ENCODE measurements around the gene NDUFAF2.
"Not testable (repeated sequence)": the region's sequence is repeated elsewhere in the genome, so short reads cannot be mapped to it uniquely, and the experiment has no call there.

Gene NDUFAF2, protein sequence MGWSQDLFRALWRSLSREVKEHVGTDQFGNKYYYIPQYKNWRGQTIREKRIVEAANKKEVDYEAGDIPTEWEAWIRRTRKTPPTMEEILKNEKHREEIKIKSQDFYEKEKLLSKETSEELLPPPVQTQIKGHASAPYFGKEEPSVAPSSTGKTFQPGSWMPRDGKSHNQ

DNA sequence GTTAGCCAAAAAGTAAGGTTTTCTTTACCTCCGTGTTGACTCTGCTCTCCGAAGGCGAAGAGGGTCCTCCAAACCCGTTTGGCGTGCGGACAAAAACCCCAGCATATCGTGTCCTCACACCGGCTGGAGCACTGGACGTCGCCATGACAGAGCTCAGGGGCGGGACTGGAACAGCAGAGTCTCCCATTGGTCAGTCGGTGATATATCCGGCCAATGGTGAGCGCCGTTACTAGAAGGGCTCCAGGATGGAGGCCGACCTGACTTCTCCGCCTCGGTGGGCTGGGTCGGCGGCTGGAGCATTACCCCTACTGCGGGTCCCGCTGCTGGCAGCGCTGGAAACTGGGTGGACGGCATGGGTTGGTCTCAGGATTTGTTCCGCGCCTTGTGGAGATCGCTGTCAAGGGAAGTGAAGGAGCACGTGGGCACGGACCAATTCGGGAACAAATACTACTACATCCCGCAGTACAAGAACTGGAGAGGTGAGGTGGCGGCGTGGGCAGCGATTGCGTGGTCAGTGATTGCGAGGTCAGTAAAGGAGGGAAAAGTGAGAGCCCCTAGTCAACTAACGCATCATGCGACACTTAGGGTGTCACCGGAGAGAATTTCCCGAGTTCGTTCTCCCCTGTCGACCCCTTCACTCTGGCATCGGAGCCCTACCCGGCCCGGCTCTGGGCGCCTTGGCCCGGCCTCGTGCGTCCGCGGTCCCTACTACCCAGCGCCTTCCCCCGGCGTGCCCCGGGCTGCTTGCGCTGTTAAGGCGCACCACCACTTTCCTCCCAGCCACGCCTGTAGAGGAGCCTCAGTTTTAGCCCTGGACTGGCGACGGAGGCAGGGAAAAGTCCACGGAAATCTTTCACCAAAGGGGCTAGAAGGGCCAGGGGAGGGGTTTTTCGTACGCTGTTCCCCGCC, at the start of gene NDUFAF2, which contains the start of gene ERCC8:
NDUFAF2 (plus strand) TSS at position 302 of the 909 bp plus-strand sequence; CDS start at position 353, 51 bp downstream.
ERCC8 (minus strand) TSS at position 167 of the 909 bp plus-strand sequence; CDS start at position 105, 62 bp downstream.
- DNase-seq (ENCODE audit: low read depth), result peak; percentile 71

DNA sequence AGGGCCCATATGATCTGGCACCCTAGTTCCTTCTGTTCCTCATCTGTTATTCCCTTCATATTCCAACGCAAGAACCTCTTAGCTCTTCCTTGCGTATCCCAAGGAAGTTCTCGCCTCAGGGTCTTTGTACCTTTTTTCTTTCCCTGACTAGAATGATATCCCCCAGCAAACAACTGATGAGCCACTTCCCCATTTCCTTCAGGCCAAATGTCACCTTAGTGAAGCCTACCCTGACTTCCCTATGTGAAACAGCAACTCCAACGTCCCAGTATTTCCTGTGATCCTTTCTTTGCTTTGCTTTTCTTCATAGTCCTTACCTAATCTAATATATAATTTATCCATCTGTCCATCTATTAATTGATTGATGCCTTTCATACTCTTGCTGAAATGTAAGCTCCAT, 48.0 kb upstream of the NDUFAF2 start:
- DNase-seq (ENCODE audit: low read depth), result no peak

DNA sequence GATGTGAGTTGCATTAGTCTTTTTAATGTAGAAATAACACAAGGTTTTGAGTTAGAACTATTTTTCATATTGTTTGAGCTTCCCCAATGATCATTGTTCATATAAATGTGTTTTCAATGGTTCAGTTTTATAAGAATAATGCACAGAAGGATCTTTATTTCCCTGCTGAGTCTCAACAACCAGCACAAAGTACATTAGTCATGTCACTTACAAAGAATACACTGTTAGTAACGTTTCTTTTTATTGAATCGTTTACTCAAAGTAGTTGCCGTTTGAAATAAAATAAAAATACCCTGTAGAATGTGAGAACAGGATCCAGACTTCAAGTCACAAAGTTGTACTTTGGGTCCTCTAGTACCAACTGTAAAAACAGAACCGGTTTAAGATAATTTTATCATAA, 41.6 kb upstream of the NDUFAF2 start:
- DNase-seq (ENCODE audit: low read depth), result no peak

DNA sequence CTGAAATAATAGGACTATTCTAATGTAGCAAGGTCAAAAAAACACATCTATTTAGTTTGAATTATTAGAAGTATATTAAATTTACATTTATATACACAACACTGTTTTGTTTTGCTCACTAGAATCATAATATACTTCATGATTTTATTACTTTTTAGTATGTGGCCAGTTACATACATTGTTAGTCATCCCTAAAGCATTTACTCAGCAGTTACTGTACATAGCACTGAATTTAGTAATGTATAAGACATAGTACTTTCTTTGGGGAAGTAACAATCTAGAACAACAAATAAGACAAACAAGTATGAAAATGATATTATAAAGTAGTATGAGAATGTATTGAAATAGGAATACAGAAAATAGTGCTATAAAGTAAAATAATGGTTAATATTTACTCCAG, 28.4 kb upstream of the NDUFAF2 start:
- peak; percentile 16 for DNase-seq (ENCODE audit: low read depth)

DNA sequence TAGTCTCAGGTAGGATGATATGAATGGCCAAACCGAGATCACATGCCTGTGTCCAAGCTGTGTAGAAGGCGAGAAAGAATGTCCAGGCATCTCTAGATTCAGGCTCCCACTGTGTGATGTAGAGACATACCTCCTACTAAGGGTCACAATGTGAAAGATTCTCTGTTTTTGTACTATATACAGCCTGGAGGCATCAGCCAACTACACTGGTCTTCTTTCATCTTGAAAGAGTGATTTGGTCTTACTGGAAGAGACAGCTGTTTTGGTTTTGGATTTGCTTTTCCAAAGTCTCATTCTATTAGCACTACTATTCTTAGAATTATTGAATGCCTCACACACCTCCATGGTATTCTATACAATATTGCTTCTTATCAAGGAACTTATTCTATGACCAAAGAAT, 26.5 kb upstream of the NDUFAF2 start:
- no peak for DNase-seq (ENCODE audit: low read depth)

DNA sequence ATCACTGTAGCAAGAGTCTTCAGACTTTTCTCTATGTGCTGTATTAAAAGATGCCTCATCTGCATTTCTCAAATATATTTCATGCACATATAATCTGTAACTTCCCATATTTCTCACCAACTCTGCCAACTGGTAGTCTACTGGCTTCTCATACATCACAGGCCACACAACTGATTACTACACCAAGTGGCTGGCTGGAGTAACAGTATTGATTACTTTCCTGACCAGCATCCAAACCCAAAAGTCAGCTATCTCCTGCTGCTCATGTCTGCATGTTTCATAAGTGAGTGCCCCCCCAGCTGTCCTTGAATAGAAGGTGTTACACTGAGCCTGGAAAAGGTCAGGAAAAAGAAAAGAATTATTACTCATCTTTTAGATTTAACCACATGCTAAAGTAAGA, 17.6 kb upstream of the NDUFAF2 start:
- DNase-seq (ENCODE audit: low read depth), result no peak

DNA sequence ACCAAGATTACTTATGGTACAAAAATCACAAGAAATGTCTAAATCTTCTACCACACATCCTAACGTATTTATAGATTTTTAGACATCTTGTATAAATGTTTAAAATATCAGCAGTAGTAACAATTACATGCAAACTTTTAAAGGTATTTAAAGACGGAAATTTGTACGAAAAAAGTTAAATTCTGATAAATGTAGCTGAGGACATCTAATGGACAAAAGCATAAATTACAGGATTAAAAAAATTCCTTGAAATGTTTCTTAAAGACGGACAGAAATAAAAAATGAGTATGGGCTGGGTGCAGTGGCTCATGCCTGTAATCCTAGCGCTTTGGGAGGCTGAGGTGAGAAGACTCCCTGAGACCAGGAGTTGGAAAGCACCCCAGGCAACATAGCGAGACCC, 16.0 kb upstream of the NDUFAF2 start:
- no peak for DNase-seq (ENCODE audit: low read depth)

DNA sequence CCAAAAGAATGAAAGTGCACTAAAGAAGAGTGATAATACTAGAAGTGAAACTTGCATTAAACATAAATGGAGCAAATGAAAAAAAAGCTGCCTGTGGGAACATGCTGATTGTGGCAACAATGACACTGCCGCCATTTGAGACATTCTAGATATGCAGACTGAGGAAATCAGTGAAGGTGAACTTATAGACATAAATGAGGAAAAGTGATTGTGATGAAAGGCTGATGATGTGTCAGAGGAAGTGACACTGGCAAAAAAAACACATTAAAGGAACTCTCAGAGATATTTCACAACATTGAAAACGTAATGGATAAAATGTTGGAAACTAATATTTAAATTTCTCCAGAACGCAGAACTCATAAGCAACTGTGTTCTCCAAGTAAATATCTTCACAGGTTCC, 1.4 kb upstream of the NDUFAF2 start:
- no peak for DNase-seq (ENCODE audit: low read depth)

DNA sequence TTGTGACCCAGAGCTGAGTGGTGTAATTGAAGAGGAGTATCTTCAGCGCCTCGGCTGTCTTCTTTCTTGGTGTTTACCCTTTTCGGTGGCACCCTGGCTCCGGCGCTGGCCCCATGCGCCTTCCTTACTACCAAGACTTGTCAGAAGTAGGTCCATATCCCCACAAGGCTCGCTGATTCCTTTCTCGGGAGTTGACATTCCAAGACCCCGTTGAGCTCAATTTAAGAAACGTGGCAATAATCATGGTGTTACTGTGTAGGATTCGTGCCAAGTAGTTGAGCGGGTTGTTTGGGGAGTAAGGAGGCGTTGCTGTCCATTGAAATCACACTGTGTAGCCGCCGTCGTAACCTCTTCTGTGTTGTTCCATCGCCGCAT, 795 bp downstream of the NDUFAF2 start:
- peak; percentile 30 for DNase-seq (ENCODE audit: low read depth)

DNA sequence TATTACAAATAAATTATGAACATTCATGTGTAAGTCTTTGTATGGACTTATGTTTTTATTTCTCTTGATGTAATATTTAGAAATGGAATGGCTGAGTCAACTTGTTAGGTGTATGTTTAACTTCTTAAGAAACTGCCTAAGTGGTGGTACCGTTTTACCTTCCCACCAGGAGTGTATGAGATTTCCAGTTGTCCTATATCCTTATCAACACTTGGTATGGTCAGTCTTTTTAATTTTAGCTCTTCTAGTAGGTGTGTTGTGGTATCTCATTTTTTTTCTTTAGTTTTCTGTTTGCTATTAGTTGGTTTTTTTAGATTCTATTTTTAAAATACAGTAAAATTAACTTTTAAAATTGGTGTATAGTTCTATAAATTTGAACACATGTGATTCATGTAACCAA, 3.7 kb downstream of the NDUFAF2 start:
- DNase-seq (ENCODE audit: low read depth), result no peak

DNA sequence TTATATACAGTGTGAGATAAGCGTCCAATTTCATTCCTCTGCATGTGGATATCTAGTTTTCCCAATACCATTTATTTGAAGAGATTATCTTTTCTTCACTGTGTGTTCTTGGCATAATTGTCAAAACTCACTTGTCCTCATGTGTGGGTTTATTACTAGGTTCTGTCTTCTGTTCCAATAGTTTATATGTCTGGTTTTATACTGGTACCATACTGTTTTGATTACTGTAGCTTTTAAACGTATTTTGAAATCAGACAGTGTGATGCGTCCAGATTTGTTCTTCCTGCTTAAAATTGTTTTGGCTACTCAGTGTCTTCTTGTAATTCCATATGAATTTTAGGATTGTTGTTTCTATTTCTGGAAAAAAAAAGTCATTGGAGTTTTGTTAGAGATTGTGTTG, 10.2 kb downstream of the NDUFAF2 start:
- no peak for DNase-seq (ENCODE audit: low read depth)

DNA sequence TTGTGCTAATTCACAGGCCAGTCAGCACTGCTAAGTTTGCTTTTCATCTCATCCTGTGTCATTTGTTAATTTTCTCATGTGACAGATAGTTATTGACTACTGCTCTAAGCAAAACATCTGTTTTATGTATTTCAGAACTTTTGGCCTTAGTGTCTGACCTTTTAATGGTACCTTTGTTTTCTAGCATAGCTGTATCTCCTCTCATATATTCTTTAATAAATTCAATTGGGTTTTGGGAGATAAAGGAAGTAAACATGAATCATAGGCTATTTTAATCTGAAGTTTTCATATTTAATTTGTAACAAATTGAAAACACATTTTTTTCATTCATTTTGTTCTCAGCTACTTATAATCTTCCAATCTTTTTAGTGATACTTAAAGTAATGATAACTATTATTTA, 13.1 kb downstream of the NDUFAF2 start:
- DNase-seq (ENCODE audit: low read depth), result no peak

DNA sequence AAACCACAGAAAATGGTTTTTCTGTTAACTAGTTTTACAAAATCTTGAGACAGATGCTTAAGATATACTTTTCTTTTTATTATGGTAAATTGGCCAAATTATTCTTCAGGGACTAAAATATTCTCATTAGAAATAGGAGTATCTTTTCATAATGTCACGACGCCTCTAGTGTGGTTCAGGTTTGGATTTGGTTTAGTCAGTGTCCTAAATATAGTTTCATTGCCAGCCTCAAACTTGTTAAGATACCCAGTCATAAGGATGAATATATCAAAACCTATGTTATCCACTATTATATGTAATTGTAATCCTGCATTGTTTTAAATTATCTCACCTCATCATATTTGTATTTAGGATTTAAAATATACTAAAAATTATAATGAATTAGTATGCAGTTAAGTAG, 13.7 kb downstream of the NDUFAF2 start:
- DNase-seq (ENCODE audit: low read depth), result no peak

DNA sequence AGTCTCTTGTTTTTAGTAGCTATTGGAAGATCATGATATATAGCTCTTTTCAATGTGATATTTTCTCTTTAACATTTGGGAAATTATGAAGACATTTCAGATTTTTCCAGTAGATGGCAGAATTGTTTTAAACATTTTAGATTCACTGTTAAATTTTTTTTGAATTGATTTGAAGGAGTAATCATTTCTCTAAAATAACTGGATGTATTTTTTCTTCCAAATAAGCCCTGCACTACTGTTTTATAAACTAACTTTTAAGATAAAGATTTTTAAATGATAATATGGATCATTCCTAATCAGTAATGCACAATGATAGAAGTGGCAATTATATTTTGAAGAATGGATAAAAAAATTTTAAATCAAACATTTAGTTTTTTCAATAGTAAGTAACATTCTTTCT, 14.2 kb downstream of the NDUFAF2 start:
- DNase-seq (ENCODE audit: low read depth), result no peak

DNA sequence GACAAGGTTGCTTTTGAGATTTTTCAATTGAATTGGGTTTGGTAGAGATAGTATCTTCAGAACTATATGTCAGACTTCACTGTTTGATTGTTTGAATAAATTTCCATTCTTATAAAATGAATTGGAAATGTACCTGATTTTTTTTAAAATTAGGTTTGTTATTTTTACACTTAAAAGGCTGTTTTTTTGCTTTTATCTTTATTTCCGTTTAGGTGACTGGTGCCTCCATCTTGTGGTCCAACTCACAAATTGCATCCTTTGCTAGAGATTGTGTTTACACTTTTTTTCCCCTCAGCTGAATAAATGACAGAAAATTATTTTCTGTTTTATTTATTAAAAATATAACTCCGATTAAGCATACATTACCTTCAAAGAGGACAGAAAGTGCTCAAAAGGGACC, 15.6 kb downstream of the NDUFAF2 start:
- DNase-seq (ENCODE audit: low read depth), result no peak

DNA sequence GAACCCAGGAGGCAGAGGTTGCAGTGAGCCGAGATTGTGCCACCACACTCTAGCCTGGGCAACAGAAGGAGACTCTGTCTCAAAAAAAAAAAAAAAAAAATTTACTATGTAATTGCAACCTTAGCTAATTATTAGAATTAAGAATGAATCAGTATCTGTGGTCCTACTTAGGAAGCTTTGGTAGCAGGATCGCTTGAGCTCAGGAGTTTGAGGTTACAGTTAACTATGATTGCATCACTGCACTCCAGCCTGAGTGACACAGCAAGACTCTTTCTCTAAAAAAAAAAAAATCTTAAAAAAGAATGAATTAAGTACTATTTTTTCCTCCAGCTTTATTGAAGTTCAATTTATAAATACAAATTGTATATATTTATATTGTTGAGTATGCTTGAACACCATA, 16.7 kb downstream of the NDUFAF2 start:
- no peak for DNase-seq (ENCODE audit: low read depth)

DNA sequence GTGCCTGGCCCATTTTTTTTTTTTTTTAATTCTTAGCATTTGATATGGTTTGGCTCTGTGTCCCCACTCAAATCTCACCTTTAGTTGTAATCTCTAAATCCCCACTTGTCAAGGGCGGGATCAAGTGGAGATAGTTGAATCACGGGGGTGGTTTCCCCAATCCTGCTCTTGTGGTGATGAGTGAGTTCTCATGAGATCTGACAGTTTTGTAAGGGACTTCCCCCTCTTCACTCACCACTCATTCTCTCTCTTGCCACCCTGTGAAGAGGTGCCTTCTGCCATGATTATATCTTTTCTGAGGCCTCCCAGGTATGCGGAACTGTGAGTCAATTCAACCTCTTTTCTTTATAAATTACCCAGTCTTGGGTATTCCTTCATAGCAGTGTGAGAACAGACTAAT, 27.2 kb downstream of the NDUFAF2 start:
- no peak for DNase-seq (ENCODE audit: low read depth)

DNA sequence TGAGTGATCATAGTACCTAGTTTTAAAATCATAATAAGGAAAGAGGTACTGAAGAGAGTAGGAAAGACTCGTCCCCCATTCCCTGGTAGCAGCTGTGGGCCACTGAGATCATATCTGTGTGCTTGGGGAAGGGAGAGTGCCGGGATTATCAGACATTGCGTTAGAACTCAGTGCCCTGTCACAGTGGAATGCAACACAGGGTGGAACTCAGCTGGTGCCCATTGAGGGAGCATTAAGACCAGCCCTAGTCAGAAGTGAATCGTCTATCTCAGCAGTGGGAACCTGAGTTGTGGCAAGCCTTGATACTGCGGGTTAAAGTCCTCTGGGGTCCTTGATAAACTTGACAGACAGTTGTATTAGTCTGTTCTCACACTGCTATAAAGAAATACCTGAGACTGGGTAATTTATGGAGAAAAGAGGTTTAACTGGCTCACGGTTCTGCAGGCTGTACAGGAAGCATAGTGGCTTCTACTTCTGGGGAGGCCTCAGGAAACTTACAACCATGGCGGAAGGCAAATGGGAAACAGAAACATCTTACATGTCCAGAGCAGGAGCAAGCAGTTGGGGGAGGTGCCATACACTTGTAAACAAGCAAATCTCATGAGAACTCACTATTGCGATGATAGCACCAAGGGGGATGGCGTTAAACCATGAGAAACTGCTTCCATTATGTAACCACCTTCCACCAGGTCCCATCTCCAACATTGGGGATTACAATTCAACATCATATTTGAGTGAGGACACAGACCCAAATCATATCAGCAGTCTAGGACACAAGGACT, 33.1 kb downstream of the NDUFAF2 start:
- no peak for DNase-seq (ENCODE audit: low read depth)

DNA sequence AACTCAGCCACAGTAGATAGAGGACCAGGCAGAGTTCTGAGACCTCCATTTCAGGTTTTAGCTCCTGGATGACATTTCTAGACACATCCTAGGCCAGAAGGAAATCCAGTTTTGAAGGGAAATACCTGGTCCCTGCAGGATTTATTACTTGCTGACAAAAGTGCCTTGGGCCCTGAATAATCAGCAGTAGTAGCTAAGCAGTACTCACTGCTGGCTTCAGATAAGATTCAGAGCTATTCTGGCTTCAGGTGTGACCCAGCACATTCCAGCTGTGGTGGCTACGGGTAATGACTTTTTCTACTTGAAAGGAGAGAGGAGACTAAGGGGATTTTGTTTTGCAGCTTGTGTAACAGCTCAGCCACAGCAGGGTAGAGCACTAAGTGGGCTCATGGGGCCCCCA, 34.0 kb downstream of the NDUFAF2 start:
- no peak for DNase-seq (ENCODE audit: low read depth)

DNA sequence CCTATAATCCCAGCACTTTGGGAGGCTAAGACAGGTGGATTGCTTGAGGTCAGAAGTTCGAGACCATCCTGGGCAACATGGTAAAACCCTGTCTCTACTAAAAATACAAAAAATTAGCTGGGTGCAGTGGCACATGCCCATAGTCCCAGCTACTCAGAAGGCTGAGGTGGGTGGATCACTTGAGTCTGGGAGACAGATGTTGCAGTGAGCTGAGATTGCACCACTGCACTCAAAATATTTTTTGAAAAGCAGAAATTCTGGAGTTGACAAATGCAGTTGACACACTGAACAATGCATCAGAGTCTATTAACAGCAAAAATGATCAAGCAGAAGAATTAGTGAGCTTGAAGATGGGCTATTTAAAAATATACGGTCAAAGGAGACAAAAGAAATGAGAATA, 35.5 kb downstream of the NDUFAF2 start:
- DNase-seq (ENCODE audit: low read depth), result no peak

DNA sequence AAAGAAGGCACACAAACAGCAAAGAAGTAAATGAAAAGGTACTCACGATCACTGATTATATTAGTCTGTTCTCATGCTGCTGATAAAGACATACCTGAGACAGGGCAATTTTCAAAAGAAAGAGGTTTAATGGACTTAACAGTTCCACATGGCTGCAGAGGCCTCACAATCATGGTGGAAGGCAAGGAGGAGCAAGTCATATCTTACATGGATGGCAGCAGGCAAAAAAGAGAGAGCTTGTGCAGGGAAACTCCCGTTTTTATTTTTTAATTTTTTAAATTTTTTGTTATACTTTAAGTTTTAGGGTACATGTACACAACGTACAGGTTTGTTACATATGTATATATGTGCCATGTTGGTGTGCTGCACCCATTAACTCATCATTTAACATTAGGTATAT, 37.1 kb downstream of the NDUFAF2 start:
- DNase-seq (ENCODE audit: low read depth), result not testable (repeated sequence)

DNA sequence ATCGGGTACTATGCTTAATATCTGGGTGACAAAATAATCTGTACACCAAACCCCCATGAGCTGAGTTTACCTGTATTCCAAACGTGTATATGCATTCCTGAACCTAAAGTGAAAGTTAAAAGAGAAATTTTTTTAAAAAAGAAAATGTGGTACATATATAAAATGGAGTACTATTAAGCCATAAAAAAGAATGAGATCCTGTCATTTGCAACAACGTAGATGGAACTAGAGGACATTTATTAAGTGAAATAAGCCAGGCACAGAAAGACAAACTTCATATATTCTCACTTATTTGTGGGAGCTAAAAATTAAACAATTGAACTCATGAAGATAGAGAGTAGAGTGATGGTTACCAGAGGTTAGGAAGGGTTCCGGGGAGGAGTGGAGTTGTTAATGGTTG, 44.8 kb downstream of the NDUFAF2 start:
- DNase-seq (ENCODE audit: low read depth), result no peak

DNA sequence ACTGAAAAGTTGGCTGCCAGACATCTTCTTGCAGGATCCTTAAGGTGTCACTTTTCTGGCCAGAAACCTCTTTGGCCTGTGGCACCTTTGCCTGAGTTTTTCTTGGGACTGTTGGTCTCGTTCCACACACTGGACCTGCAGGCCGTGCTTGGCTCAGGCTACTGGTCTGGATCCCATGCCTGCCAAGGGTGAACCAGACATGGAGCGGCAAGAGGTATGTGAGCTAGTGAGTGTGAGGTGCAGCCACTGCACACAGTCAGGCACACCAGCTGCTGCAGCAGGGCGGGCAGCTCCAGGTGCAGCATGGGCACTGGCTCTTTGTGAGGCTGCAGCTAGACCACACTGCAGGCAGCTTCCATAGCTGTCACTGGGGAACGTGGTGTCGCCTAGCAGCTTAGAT, 47.9 kb downstream of the NDUFAF2 start:
- no peak for DNase-seq (ENCODE audit: low read depth)
